GM12873 (cell line): ENCODE measurements around the gene STEAP1B.

Source experiments
- TF ChIP-seq, protein P1 (sequence below): IDR thresholded peaks from 2 replicates; pipeline ENCODE4 v1.5.1; 2012; ENCODE audit warnings: low read depth, mild to moderate bottlenecking, moderate library complexity, low read length, control low read depth; ENCODE audit not compliant: insufficient read depth; ENCODE audit errors: missing control alignments

STEAP1B gene

DNA sequence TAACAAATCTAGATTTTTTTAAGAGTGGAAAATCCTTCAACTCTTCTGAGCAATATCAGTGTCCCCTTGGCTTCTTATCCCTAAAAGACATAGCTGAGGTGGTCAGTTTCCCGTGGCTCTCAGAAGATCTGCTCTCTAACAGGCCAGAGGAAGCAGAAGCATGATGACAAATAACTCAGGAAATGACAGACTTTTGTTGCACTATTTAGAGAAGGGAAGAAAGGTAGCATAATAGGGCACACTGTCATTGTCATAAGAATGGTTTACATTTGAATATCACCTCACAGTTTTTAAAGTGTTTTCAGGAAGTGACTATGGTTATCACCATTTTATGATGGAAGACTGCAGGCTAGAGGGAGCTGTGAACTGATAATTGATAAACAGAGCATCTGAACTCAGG lies 109.5 kb downstream of the STEAP1B start:
- TF ChIP-seq, protein P1, sequence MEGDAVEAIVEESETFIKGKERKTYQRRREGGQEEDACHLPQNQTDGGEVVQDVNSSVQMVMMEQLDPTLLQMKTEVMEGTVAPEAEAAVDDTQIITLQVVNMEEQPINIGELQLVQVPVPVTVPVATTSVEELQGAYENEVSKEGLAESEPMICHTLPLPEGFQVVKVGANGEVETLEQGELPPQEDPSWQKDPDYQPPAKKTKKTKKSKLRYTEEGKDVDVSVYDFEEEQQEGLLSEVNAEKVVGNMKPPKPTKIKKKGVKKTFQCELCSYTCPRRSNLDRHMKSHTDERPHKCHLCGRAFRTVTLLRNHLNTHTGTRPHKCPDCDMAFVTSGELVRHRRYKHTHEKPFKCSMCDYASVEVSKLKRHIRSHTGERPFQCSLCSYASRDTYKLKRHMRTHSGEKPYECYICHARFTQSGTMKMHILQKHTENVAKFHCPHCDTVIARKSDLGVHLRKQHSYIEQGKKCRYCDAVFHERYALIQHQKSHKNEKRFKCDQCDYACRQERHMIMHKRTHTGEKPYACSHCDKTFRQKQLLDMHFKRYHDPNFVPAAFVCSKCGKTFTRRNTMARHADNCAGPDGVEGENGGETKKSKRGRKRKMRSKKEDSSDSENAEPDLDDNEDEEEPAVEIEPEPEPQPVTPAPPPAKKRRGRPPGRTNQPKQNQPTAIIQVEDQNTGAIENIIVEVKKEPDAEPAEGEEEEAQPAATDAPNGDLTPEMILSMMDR = no peak

DNA sequence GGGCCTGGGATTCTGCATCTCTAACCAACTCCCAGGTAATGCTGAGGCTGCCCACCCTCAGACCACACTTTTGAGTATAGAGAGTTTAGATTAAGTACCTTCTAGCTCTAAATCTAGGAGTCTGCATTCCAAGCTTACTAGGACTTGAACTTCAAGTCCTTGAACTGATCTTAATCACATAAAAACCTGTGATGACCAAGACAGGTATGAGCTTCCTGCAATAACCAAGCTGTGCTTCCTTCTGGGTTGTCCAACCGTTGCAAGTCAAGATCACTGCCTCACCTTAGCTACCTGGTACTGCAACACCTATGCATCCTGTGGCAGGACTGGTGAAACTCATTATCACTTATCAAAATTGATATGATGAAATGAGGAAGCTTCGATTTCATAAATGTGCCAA lies 110.1 kb downstream of the STEAP1B start:
- TF ChIP-seq, protein P1 = no peak

DNA sequence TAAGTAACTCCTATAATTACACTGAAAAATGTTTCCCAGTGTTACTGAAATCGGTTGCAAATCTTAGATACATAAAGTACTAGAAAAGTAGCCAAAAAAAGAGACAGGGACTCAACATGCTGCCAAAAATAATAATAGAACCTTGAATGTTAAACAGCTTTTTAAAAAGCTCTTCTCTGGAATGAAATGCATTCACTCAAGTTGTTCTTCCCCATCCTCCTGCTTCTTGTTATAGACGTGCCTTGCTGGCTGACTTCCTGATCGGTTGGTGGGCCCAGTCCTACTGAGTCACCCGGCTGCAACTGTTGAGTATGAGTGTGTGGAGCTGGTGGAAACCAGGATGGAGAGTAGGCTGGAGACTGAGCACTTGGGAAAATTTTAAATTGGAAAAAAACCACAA lies 112.4 kb downstream of the STEAP1B start:
- TF ChIP-seq, protein P1 = no peak

DNA sequence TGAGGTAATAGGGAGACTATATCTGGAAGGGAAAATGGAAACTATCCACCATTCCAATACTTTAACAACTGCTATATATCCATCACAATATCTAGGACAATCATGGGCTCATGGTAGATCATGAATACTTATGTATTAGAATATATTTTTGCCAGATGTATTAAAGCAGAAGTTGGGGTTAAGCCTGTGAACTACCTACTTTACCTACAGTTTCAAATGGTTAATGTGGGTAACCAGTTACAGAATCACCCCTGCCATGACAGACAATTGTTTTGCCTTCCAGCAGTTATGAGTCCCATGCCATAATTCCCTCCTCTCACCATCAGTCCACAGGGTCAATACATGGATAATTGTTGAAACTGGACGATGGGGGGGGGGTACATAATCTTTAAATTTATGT lies 113.1 kb downstream of the STEAP1B start:
- TF ChIP-seq, protein P1 = no peak

DNA sequence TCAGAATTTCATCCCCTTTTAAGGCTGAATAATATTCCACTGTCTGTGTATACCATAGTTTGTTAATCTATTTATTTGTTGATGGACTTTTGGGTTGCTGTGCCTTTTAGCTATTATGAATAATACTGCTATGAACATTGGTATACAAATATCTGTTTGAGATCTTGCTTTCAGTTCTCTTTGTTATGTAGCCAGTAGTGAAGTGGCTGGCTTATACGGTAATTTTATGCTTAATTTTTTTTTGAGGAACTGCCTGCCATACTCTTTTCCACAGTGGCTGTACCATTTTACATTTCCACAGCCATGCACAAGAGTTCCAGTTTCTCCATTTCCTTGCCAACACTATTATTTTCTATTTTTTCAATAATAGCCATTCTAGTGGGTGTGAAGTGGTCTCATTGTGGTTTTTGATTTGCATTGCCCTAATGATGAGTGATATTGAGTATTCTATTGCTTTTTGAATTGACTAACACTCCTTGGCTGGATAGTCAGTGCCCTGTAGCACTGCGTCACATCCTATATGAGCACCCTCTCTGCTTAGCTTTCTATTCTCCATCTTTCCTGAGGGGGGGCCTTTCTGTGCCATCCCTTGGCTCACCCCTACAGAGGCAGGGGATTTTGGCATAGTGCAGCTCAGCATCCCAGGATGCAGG lies 113.7 kb downstream of the STEAP1B start:
- TF ChIP-seq, protein P1 = no peak

GRCh38 chr7:22385326-22385725 lies 114.7 kb downstream of the STEAP1B start:
- TF ChIP-seq, protein P1 = no peak

GRCh38 chr7:22380333-22380732 lies 119.7 kb downstream of the STEAP1B start:
- TF ChIP-seq, protein P1 = no peak
